OCI-LY3 (cell line): ENCODE measurements around the gene NOC2L.

Source experiments
- EZH2phosphoT487 ChIP-seq: fragments of 200-600 bp; shearing (Covaris generic); IDR thresholded peaks from 2 replicates; pipeline ENCODE4 v1.6.1; 2018; ENCODE audit warnings: antibody characterized with exemption, mixed run types, low read depth
- TF ChIP-seq, protein P1 (sequence below): fragments of 200-600, 300-600 bp; sonication (generic); IDR thresholded peaks from 2 replicates; pipeline ENCODE4 v1.5.1; 2014; ENCODE audit warnings: antibody characterized with exemption, low read length, low read depth

DNA sequence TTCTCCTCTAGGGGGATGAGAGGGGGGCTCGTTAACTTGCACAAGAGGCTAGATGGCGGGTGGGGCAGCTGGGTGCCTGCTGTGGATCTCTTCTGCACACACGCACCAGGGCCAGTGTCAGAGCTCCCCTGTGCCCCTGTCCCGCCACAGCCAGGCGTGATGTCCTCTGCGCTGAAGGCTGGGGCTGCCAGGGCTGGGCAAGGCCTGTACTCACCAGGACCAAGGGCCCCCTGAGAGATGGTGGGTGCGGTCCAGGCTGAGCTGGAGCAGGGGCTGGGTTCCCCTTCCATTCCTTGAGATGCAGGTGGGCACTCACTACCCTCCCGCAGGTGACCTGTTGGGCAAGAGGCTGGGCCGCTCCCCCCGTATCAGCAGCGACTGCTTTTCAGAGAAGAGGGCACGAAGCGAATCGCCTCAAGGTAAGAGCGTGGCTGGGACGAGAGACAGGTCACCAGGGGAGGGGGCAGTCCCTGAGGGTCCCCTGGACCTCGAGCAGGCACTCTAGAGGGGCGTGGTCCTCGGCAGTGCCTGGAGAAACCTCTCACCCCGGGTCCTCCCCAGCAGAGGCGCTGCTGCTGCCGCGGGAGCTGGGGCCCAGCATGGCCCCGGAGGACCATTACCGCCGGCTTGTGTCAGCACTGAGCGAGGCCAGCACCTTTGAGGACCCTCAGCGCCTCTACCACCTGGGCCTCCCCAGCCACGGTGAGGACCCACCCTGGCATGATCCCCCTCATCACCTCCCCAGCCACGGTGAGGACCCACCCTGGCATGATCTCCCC is 20.2 kb downstream of the NOC2L start:
- TF ChIP-seq, protein P1, sequence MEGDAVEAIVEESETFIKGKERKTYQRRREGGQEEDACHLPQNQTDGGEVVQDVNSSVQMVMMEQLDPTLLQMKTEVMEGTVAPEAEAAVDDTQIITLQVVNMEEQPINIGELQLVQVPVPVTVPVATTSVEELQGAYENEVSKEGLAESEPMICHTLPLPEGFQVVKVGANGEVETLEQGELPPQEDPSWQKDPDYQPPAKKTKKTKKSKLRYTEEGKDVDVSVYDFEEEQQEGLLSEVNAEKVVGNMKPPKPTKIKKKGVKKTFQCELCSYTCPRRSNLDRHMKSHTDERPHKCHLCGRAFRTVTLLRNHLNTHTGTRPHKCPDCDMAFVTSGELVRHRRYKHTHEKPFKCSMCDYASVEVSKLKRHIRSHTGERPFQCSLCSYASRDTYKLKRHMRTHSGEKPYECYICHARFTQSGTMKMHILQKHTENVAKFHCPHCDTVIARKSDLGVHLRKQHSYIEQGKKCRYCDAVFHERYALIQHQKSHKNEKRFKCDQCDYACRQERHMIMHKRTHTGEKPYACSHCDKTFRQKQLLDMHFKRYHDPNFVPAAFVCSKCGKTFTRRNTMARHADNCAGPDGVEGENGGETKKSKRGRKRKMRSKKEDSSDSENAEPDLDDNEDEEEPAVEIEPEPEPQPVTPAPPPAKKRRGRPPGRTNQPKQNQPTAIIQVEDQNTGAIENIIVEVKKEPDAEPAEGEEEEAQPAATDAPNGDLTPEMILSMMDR: no peak
- TF ChIP-seq EZH2phosphoT487: no peak
